ENCODE measurements around the gene E4F1.

Gene E4F1

GRCh38 chr16:2229632-2230250 lies 6.3 kb downstream of the E4F1 start:
- H2AFZ ChIP-seq = no peak overlapping the region
- no peaks in the 10 kb centered on the region for H3K27me3 ChIP-seq (ENCODE audit: control insufficient read depth, insufficient read depth, low read length)
- H3K27ac ChIP-seq = no peak overlapping the region
- peaks cover 20% of the 10 kb centered on the region for H3K79me2 ChIP-seq
- no peak overlapping the region for H3K4me3 ChIP-seq (ENCODE audit: low read depth, low read length)
- no peak overlapping the region for H3K9ac ChIP-seq
- no peaks in the 10 kb centered on the region for H3K4me1 ChIP-seq
- TF ChIP-seq CTCF (IDR thresholded peaks at IDR 0.05) = no peak
- no peaks in the 10 kb centered on the region for H3K9me3 ChIP-seq (ENCODE audit: control insufficient read depth, low read length)
- no peaks in the 10 kb centered on the region for H3K36me3 ChIP-seq (ENCODE audit: control insufficient read depth, insufficient read depth, low read length)
- H3K4me2 ChIP-seq (ENCODE audit: low read length) = no peak overlapping the region

GRCh38 chr16:2230376-2230775 lies 7.0 kb downstream of the E4F1 start:
- H3K4me1 ChIP-seq = no peaks in the 10 kb centered on the region
- no peak for TF ChIP-seq CTCF (IDR thresholded peaks at IDR 0.05)
- no peaks in the 10 kb centered on the region for H3K36me3 ChIP-seq (ENCODE audit: control insufficient read depth, insufficient read depth, low read length)

GRCh38 chr16:2231016-2231931 lies 7.9 kb downstream of the E4F1 start:
- Histone ChIP-seq H3K79me2 (peaks cover 9% of the 10 kb centered on the region), H3K9me3 (ENCODE audit: control insufficient read depth, low read length) (no peaks in the 10 kb centered on the region), H3K27me3 (ENCODE audit: control insufficient read depth, insufficient read depth, low read length) (no peaks in the 10 kb centered on the region), H3K4me3 (ENCODE audit: low read depth, low read length) (no peak overlapping the region), H3K9ac (no peak overlapping the region), H3K4me1 (no peaks in the 10 kb centered on the region), H3K36me3 (ENCODE audit: control insufficient read depth, insufficient read depth, low read length) (no peaks in the 10 kb centered on the region), H3K27ac (no peak overlapping the region), H3K4me2 (ENCODE audit: low read length) (no peak overlapping the region), H2AFZ (no peak overlapping the region)
- TF ChIP-seq CTCF (IDR thresholded peaks at IDR 0.05) = no peak

More at GRCh38 chr16:2230376-2230775, 7.0 kb downstream of the E4F1 start:
- Histone ChIP-seq H3K9ac (no peak overlapping the region), H3K9me3 (ENCODE audit: control insufficient read depth, low read length) (no peaks in the 10 kb centered on the region), H3K4me2 (ENCODE audit: low read length) (no peak overlapping the region), H3K79me2 (peaks cover 14% of the 10 kb centered on the region), H3K27ac (no peak overlapping the region), H2AFZ (no peak overlapping the region), H3K4me3 (ENCODE audit: low read depth, low read length) (no peak overlapping the region), H3K27me3 (ENCODE audit: control insufficient read depth, insufficient read depth, low read length) (no peaks in the 10 kb centered on the region)

GRCh38 chr16:2232094-2232990 lies 9.0 kb downstream of the E4F1 start:
- H3K79me2 ChIP-seq = peaks cover 4% of the 10 kb centered on the region
- H3K4me2 ChIP-seq (ENCODE audit: low read length) = no peak overlapping the region
- no peak overlapping the region for H3K4me3 ChIP-seq (ENCODE audit: low read depth, low read length)
- H3K9ac ChIP-seq = no peak overlapping the region
- TF ChIP-seq CTCF (IDR thresholded peaks at IDR 0.05) = no peak
- no peaks in the 10 kb centered on the region for H3K9me3 ChIP-seq (ENCODE audit: control insufficient read depth, low read length)
- H3K36me3 ChIP-seq (ENCODE audit: control insufficient read depth, insufficient read depth, low read length) = no peaks in the 10 kb centered on the region
- no peak overlapping the region for H2AFZ ChIP-seq
- no peak overlapping the region for H3K27ac ChIP-seq
- H3K4me1 ChIP-seq = no peaks in the 10 kb centered on the region
- no peaks in the 10 kb centered on the region for H3K27me3 ChIP-seq (ENCODE audit: control insufficient read depth, insufficient read depth, low read length)

All from parathyroid adenoma (tissue), 2 donors.